Tibial artery (tissue), 4 donors: ENCODE measurements around the gene LCN6.
A peak's percentile ranks its signal among the peaks of the same experiment; 100 is the strongest.

Experiments used
- DNase-seq, 2 donors: peaks; one replicate each; pipeline ENCODE4 v3.0.0-alpha.2; 2019
- H3K27ac ChIP-seq, 2 donors: fragments of 200-600 bp; sonication (generic) in 1 of 2; 1 replicate in 1 of 2; 2 replicates in 1 of 2; pipeline ENCODE4 v1.5.1; 2018 to 2019; ENCODE audit warnings: mild to moderate bottlenecking in 1 of 2
- H3K27me3 ChIP-seq, 2 donors: fragments of 200-600 bp; sonication (generic) in 1 of 2; one replicate each; pipeline versions ENCODE4 v1.5.1 to v1.6.0; 2016 to 2019
- H3K36me3 ChIP-seq, 3 donors: fragments of 200-600 bp; sonication (generic) in 2 of 3; one replicate each; pipeline ENCODE4 v1.5.1; 2016 to 2019; ENCODE audit warnings: mild to moderate bottlenecking in 2 of 3
- H3K4me1 ChIP-seq, 4 donors: fragments of 200-600 bp; sonication (generic) in 2 of 4; 1 replicate in 3 of 4; 2 replicates in 1 of 4; pipeline ENCODE4 v1.5.1; 2016 to 2019
- H3K4me3 ChIP-seq, 2 donors: fragments of 200-600 bp; sonication (generic) in 1 of 2; 1 replicate in 1 of 2; 2 replicates in 1 of 2; pipeline ENCODE4 v1.5.1; 2018 to 2019; ENCODE audit warnings: mild to moderate bottlenecking in 2 of 2
- H3K9me3 ChIP-seq, 3 donors: fragments of 200-600 bp; sonication (generic) in 1 of 3; one replicate each; pipeline ENCODE4 v1.5.1; 2016 to 2019
- intact Hi-C: fragments of 100-400 bp; cut with DNase I; formaldehyde crosslinking; loops from one replicate; pipeline ENCODE4 v1.15.0; 2023; ENCODE audit warnings: low total_unique reads
- TF ChIP-seq, protein P1 (sequence below), 2 experiments: fragments of 200-600 bp in 1 of 2; fragments of 450-650 bp in 1 of 2; IDR thresholded peaks; one replicate each; pipeline ENCODE4 v1.5.1; 2017 to 2019; ENCODE audit warnings: antibody characterized with exemption in 2 of 2, mild to moderate bottlenecking in 1 of 2, moderate library complexity in 1 of 2

LCN6 gene

DNA sequence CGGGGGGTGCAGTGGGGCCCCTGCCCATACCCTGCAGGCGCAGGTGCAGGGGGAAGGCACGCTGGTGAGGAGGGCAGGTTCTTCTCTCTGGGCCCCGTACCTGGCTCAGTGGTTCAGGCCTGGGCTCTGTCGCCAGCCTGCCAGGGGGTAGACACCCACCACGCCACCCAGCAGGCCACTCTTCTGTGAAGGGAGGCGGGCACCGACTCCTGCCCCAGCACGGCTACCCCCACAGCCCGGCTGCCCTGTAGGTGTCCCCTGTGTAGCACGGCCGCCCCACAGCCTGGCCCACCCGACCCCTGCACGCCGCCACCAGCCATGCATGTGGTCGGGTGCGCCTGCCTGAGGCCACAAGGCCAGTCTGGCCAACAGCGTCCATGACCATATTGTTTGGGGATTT, 1.7 kb downstream of the LCN6 start:
- peaks cover 0 to 11% (median 0%) of the 10 kb centered on the region in 4 donors for H3K4me1 ChIP-seq
- intact Hi-C loops: no loop called here
- no peak overlapping the region for H3K4me3 ChIP-seq
- no peak overlapping the region for H3K27ac ChIP-seq
- peaks cover 0 to 77% of the 10 kb centered on the region in 2 donors for H3K27me3 ChIP-seq
- peaks cover 0 to 3% (median 0%) of the 10 kb centered on the region in 3 donors for H3K9me3 ChIP-seq
- no peak for DNase-seq
- TF ChIP-seq, protein P1, sequence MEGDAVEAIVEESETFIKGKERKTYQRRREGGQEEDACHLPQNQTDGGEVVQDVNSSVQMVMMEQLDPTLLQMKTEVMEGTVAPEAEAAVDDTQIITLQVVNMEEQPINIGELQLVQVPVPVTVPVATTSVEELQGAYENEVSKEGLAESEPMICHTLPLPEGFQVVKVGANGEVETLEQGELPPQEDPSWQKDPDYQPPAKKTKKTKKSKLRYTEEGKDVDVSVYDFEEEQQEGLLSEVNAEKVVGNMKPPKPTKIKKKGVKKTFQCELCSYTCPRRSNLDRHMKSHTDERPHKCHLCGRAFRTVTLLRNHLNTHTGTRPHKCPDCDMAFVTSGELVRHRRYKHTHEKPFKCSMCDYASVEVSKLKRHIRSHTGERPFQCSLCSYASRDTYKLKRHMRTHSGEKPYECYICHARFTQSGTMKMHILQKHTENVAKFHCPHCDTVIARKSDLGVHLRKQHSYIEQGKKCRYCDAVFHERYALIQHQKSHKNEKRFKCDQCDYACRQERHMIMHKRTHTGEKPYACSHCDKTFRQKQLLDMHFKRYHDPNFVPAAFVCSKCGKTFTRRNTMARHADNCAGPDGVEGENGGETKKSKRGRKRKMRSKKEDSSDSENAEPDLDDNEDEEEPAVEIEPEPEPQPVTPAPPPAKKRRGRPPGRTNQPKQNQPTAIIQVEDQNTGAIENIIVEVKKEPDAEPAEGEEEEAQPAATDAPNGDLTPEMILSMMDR (IDR thresholded peaks at IDR 0.05): no peak
- H3K36me3 ChIP-seq: no peaks in the 10 kb centered on the region

DNA sequence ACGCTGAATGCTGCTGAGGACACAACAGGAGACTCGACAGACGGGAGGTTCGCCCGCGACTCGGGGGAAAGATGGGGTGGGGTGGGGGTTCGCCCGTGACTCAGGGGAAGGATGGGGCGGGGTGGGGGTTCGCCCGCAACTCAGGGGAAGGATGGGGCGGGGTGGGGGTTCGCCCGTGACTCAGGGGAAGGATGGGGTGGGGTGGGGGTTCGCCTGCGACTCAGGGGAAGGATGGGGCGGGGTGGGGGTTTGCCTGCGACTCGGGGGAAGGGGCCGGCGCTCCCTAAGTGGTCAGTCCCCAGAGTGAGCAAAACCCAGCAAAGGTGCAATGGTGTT, 2.2 kb downstream of the LCN6 start:
- Histone ChIP-seq H3K4me3 (no peak overlapping the region), H3K36me3 (no peaks in the 10 kb centered on the region), H3K27me3 (peaks cover 0 to 82% of the 10 kb centered on the region in 2 donors), H3K9me3 (no peaks in the 10 kb centered on the region), H3K4me1 (peaks cover 0 to 16% (median 1%) of the 10 kb centered on the region in 4 donors), H3K27ac (no peak overlapping the region)
- TF ChIP-seq, protein P1 (IDR thresholded peaks at IDR 0.05): no peak
- intact Hi-C loops: no loop called here
- DNase-seq: no peak

DNA sequence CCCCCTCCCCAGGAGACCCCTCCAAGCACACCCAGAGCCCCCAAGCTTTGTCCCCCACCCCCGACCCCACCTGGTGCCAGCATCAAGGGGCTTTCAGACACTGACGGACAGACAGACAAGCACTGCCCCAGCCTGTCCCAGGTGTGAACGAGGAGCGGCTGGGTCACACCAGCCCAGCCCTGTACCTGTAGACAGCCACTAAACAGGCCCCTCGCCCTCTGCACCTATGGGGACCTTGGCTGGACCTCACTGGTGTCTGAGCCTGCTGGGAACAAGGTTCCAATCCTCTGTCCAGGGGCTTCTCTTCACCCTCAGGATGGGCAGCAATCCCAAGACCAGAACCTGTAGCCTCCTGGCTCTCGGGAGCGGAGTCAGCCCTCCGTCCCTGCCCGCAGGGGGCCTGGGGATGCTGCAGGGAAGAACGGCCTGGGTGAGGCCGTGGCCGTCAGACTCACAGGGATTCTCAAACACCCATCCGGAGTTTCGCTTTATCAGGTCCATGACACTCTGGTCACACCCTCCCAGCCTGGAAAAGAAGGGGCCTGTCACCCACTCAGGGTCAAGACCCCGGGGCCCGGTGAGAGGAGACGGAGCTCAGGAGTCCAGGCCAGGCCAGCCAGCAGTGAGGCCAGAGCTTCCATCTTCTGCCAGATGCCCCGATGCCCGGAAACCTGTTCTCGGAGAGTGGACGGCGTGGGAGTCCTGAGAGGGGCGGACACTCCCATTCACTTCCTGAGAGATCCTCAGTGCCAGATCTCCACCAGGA, 2.8 kb downstream of the LCN6 start:
- no peaks in the 10 kb centered on the region for H3K36me3 ChIP-seq

DNA sequence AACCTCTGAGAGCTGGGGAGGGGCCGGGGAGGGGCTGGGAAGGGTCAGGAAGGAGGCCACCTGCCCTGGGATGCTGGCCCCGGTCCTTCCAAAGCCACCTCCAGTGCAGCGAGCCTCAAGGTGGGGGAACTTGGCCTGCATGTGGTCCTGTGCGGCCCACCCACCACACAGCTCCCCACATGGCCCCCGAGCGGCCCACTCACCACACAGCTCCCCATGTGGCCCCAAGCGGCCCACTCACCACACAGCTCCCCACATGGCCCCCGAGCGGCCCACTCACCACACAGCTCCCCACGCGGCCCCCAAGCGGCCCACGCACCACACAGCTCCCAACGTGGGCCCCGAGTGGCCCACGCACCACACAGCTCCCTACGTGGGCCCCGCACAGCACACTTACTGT, 3.6 kb downstream of the LCN6 start:
- H3K27ac ChIP-seq: no peak overlapping the region
- no peaks in the 10 kb centered on the region for H3K9me3 ChIP-seq
- TF ChIP-seq, protein P1 (IDR thresholded peaks at IDR 0.05): no peak
- no peak for DNase-seq
- intact Hi-C loops: no loop called here
- H3K4me1 ChIP-seq: peaks cover 0 to 21% (median 3%) of the 10 kb centered on the region in 4 donors
- no peak overlapping the region for H3K4me3 ChIP-seq
- H3K36me3 ChIP-seq: no peaks in the 10 kb centered on the region
- peaks cover 0 to 96% of the 10 kb centered on the region in 2 donors for H3K27me3 ChIP-seq

More for the DNA sequence above, 2.8 kb downstream of the LCN6 start:
- H3K4me3 ChIP-seq: no peak overlapping the region
- intact Hi-C loops: no loop called here
- no peak overlapping the region for H3K27ac ChIP-seq
- H3K9me3 ChIP-seq: no peaks in the 10 kb centered on the region
- peaks cover 0 to 21% (median 3%) of the 10 kb centered on the region in 4 donors for H3K4me1 ChIP-seq
- TF ChIP-seq, protein P1 (IDR thresholded peaks at IDR 0.05): no peak
- DNase-seq: peak in 1 of 2 donors; percentile 64
- peaks cover 0 to 88% of the 10 kb centered on the region in 2 donors for H3K27me3 ChIP-seq

DNA sequence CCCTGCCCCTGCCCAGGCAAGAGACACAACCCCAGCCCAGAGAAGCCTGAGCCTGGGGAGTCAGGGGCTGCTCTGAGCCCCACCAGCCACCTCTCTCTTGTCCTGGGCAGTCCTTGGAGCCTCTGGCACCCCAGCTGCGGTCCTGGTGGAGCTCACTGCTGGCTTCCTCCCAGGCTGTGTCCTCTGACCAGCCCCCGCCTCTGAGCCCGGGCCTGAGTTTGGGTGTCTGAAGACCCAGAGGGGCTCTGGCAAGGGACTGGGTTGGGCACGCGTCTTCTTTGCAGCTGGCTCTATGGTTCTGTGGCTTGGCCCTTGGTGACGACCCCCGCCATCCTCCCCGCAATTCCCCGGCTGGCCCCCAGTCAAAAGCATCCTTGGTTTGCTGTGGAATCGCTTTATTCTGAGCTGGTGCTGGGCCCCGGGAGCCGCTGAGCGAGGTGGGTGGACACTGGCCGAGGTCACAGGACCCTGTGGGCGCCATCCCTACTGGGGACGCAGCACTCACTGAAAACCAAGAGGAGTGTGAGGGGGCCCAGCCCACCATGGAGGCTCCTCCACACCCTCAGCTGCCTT, 4.6 kb downstream of the LCN6 start:
- H3K4me3 ChIP-seq: no peak overlapping the region
- intact Hi-C loops: no loop called here
- no peaks in the 10 kb centered on the region for H3K9me3 ChIP-seq
- peaks cover 0 to 21% (median 3%) of the 10 kb centered on the region in 4 donors for H3K4me1 ChIP-seq
- TF ChIP-seq, protein P1 (IDR thresholded peaks at IDR 0.05): no peak
- no peak overlapping the region for H3K27ac ChIP-seq
- peaks cover 0 to 96% of the 10 kb centered on the region in 2 donors for H3K27me3 ChIP-seq
- no peak for DNase-seq
- no peaks in the 10 kb centered on the region for H3K36me3 ChIP-seq
